A549 (cell line): ENCODE measurements around the gene APOH. TPM values are rescaled to one million over a fixed set of nuclear protein-coding genes. Genes with fewer than 3 reads are reported as not detected.
A peak's percentile ranks its signal among the peaks of the same experiment; 100 is the strongest.

Source experiments
- ATAC-seq, 2 experiments: fragments of 200-7000 bp in 1 of 2; fragments of >200 bp in 1 of 2; cut with Nextera tagmentation in 1 of 2; cut with Tn5 transposase in 1 of 2; 3 replicates each; pipeline versions ENCODE4 v1.8.0 to v1.9.1; 2018 to 2020; ENCODE audit warnings: mild to moderate bottlenecking in 1 of 2, moderate library complexity in 1 of 2
- CTCF ChIA-PET: fragments of 300-600 bp; sonication (Branson Sonifier 250); formaldehyde crosslinking; extraction: SDS; loops from one replicate; lab custom pipeline; 2021; ENCODE audit warnings: antibody characterized with exemption, inconsistent platforms; lab: Yijun Ruan, JAX
- POLR2A ChIA-PET: fragments of 350-600 bp; formaldehyde crosslinking; extraction: SDS; loops from one replicate; lab custom pipeline; 2021; ENCODE audit warnings: antibody characterized with exemption, inconsistent platforms; lab: Yijun Ruan, JAX
- DNase-seq, 2 experiments: peaks; one replicate each; pipeline versions ENCODE4 v3.0.0 to v3.0.0-alpha.2; 2011 to 2016; ENCODE audit warnings: low read depth in 1 of 2, low spot score in 1 of 2
- FAIRE-seq: peaks from 2 replicates; lab custom pipeline; 2011; peaks lifted over from hg19 to GRCh38; lab: Jason Lieb, UNC
- H3K27ac ChIP-seq, 2 experiments: fragments of >200 bp; sonication (Bioruptor Twin); formaldehyde crosslinking; 3 replicates each; pipeline ENCODE4 v1.5.1; 2016 to 2017
- H3K4me1 ChIP-seq: fragments of >200 bp; sonication (Bioruptor Twin); formaldehyde crosslinking; 3 replicates; pipeline ENCODE4 v1.6.1; 2016
- H3K4me2 ChIP-seq: fragments of >200 bp; sonication (Bioruptor Twin); formaldehyde crosslinking; 3 replicates; pipeline ENCODE4 v1.6.1; 2016
- H3K4me3 ChIP-seq: fragments of >200 bp; sonication (Bioruptor Twin); formaldehyde crosslinking; 3 replicates; pipeline ENCODE4 v1.5.1; 2016
- H3K9me3 ChIP-seq: fragments of >200 bp; sonication (Bioruptor Twin); formaldehyde crosslinking; 3 replicates; pipeline ENCODE4 v1.6.1; 2016
- CHD4 ChIP-seq: fragments of 200-600 bp; sonication (generic); IDR thresholded peaks from 2 replicates; pipeline ENCODE4 v1.6.1; 2016; ENCODE audit warnings: antibody characterized with exemption, mild to moderate bottlenecking, borderline replicate concordance
- E2F6 ChIP-seq: IDR thresholded peaks from 2 replicates; pipeline ENCODE4 v1.6.1; 2012; ENCODE audit warnings: low read depth, borderline replicate concordance
- EHMT2 ChIP-seq: fragments of 200-600 bp; sonication (generic); IDR thresholded peaks from 2 replicates; pipeline ENCODE4 v1.6.1; 2016; ENCODE audit warnings: antibody characterized with exemption, low read depth, mild to moderate bottlenecking, moderate library complexity
- FOSL2 ChIP-seq, 2 experiments: fragments of 450-650 bp in 1 of 2; fragments of >200 bp in 1 of 2; sonication (Bioruptor Twin) in 1 of 2; formaldehyde crosslinking; IDR thresholded peaks; 2 replicates each; pipeline versions ENCODE4 v1.5.0 to v1.6.1; 2016 to 2020; ENCODE audit warnings: mild to moderate bottlenecking in 1 of 2, moderate library complexity in 1 of 2
- FOXS1 ChIP-seq: fragments of 250-450 bp; sonication (Bioruptor Pico); IDR thresholded peaks from 2 replicates; pipeline ENCODE4 v1.5.0; 2020; ENCODE audit warnings: mild to moderate bottlenecking, moderate library complexity
- HDAC2 ChIP-seq: fragments of 200-600 bp; sonication (generic); IDR thresholded peaks from 2 replicates; pipeline ENCODE4 v1.6.1; 2016
- HMGXB4 ChIP-seq: fragments of 250-450 bp; sonication (Bioruptor Pico); IDR thresholded peaks from 2 replicates; pipeline ENCODE4 v1.5.0; 2021; ENCODE audit warnings: mild to moderate bottlenecking, moderate library complexity, borderline replicate concordance
- HOXB5 ChIP-seq: fragments of 250-450 bp; sonication (Bioruptor Pico); IDR thresholded peaks from 2 replicates; pipeline ENCODE4 v1.5.0; 2020; ENCODE audit warnings: mild to moderate bottlenecking, moderate library complexity
- JUNB ChIP-seq: fragments of >200 bp; sonication (Bioruptor Twin); formaldehyde crosslinking; IDR thresholded peaks from 2 replicates; pipeline ENCODE4 v1.6.1; 2016
- KDM1A ChIP-seq: fragments of 200-600 bp; sonication (generic); IDR thresholded peaks from 2 replicates; pipeline ENCODE4 v1.6.1; 2016; ENCODE audit warnings: low read depth, mild to moderate bottlenecking
- KDM5A ChIP-seq: fragments of 200-600 bp; sonication (generic); IDR thresholded peaks from 2 replicates; pipeline ENCODE4 v1.6.1; 2016; ENCODE audit warnings: antibody characterized with exemption, mild to moderate bottlenecking
- PHF8 ChIP-seq: fragments of 200-600 bp; sonication (generic); IDR thresholded peaks from 2 replicates; pipeline ENCODE4 v1.6.1; 2016; ENCODE audit warnings: low read depth, mild to moderate bottlenecking, antibody characterized with exemption, moderate library complexity, borderline replicate concordance
- POLR2A ChIP-seq: IDR thresholded peaks from 2 replicates; pipeline ENCODE4 v1.6.1; 2012; ENCODE audit warnings: mild to moderate bottlenecking, low read length
- RARB ChIP-seq: fragments of 250-450 bp; sonication (Bioruptor Pico); IDR thresholded peaks from 2 replicates; pipeline ENCODE4 v1.8.0; 2021; ENCODE audit warnings: mild to moderate bottlenecking, moderate library complexity
- RCOR1 ChIP-seq: fragments of 150-350 bp; IDR thresholded peaks from 2 replicates; pipeline ENCODE4 v1.6.1; 2014; ENCODE audit warnings: antibody characterized with exemption, low read length, low read depth
- RFX5 ChIP-seq: fragments of 450-650 bp; IDR thresholded peaks from 2 replicates; pipeline ENCODE4 v1.7.1; 2014; ENCODE audit warnings: antibody characterized with exemption, mild to moderate bottlenecking, moderate library complexity
- WGBS: methylation state at CpG from one replicate; pipeline ENCODE4 v1.1.6; 2017; ENCODE audit errors: missing lambda C conversion rate; 5-methylcytosine and 5-hydroxymethylcytosine counted together
- polyA plus RNA-seq, 4 experiments: library from polyadenylated mRNA; depleted of rRNA in 3 of 4; stranded (reverse); fragments of >200 nt; fragmentation: RNase III in 1 of 4; extraction: RNeasy Plus Mini Kit Qiagen cat#74134 plus additional on column Dnase treatment in 1 of 4; gene quantifications; 2 replicates in 3 of 4; 3 replicates in 1 of 4; pipeline ENCODE4 v1.2.3, GENCODE V29; 2011 to 2017

The APOH gene
- polyA plus RNA-seq, 2 of the 4 experiments (the other 2 are of a cell fraction), result 6.9 to 26.1 TPM

GRCh38 chr17:66222798-66223350, 6.3 kb downstream of the APOH start:
- H3K4me2 ChIP-seq, result peak overlapping the region; percentile 47
- peak; percentile 56 for FAIRE-seq
- 52% methylated on average over 5 of the region's 5 CpGs for WGBS
- H3K9me3 ChIP-seq, result no peaks in the 10 kb centered on the region
- POLR2A ChIA-PET, result no interaction called here
- H3K4me1 ChIP-seq, result peaks cover 16% of the 10 kb centered on the region
- no peak for DNase-seq
- CTCF ChIA-PET, result interaction anchor here (0.6 to 3.5 kb wide), 4 partner anchors 14 to 257 kb away, joined by 3 to 20 read pairs (median 4); no protein-coding TSS in a partner anchor
- peak overlapping the region; percentile 1 to 54; a peak in 3 of 6 replicates for H3K27ac ChIP-seq
- TF ChIP-seq CHD4 (no peak), EHMT2 (no peak), PHF8 (no peak), JUNB (no peak), E2F6 (no peak)
- ATAC-seq, result peak in 1 of 2 experiments; percentile 40; a peak in 3 of 6 replicates
- H3K4me3 ChIP-seq, result no peak overlapping the region

GRCh38 chr17:66221755-66222530, 7.3 kb downstream of the APOH start:
- H3K4me2 ChIP-seq, result no peak overlapping the region
- 91% methylated on average over 11 of the region's 11 CpGs for WGBS
- no peak for TF ChIP-seq KDM1A
- no peak for TF ChIP-seq RFX5
- H3K27ac ChIP-seq, result no peak overlapping the region
- ChIA-PET POLR2A (no interaction called here), CTCF (interaction anchor here (0.6 to 3.5 kb wide), 6 partner anchors 8 to 404 kb away, joined by 3 to 20 read pairs (median 4); no protein-coding TSS in a partner anchor)
- H3K4me3 ChIP-seq, result no peak overlapping the region
- H3K4me1 ChIP-seq, result peaks cover 12% of the 10 kb centered on the region
- ATAC-seq (no peak), DNase-seq (no peak), FAIRE-seq (no peak)
- no peaks in the 10 kb centered on the region for H3K9me3 ChIP-seq

GRCh38 chr17:66221343-66221742, 7.9 kb downstream of the APOH start:
- Histone ChIP-seq H3K27ac (no peak overlapping the region), H3K4me2 (no peak overlapping the region), H3K4me3 (no peak overlapping the region), H3K9me3 (no peaks in the 10 kb centered on the region), H3K4me1 (peaks cover 12% of the 10 kb centered on the region)
- POLR2A ChIA-PET, result no interaction called here
- DNase-seq (no peak), ATAC-seq (no peak), FAIRE-seq (peak; percentile 51)
- CTCF ChIA-PET, result interaction anchor here (0.8 to 3.5 kb wide), 3 partner anchors 9 to 20 kb away, joined by 3 to 20 read pairs (median 5); no protein-coding TSS in a partner anchor
- TF ChIP-seq HDAC2, result no peak
- no peak for TF ChIP-seq FOXS1 (CRISPR knock-in tag)
- TF ChIP-seq POLR2A, result no peak
- no peak for TF ChIP-seq KDM5A
- TF ChIP-seq HOXB5 (CRISPR knock-in tag), result no peak
- TF ChIP-seq RARB (CRISPR knock-in tag), result no peak
- no peak for TF ChIP-seq KDM1A

GRCh38 chr17:66220079-66220835, 9.0 kb downstream of the APOH start:
- peaks cover 12% of the 10 kb centered on the region for H3K4me1 ChIP-seq
- CTCF ChIA-PET, result interaction anchor here (1.1 kb wide), 1 partner anchor 20 kb away, joined by 3 read pairs; no protein-coding TSS in a partner anchor
- TF ChIP-seq HMGXB4, result no peak
- no peak for TF ChIP-seq FOSL2 (IDR thresholded peaks at IDR 0.05)
- TF ChIP-seq FOSL2 (CRISPR knock-in tag; IDR thresholded peaks at IDR 0.05), result no peak
- no peak for TF ChIP-seq RCOR1
- DNase-seq (no peak), ATAC-seq (no peak), FAIRE-seq (no peak)
- no peaks in the 10 kb centered on the region for H3K9me3 ChIP-seq
- POLR2A ChIA-PET, result no interaction called here
- 86% methylated on average over 8 of the region's 8 CpGs for WGBS
- no peak overlapping the region for H3K4me3 ChIP-seq
- no peak overlapping the region for H3K4me2 ChIP-seq
- no peak overlapping the region for H3K27ac ChIP-seq
